Dedifferentiated amniotic fluid mesenchymal stem cell (primary cell): ENCODE data around the gene EBF3.

Source experiments
- DNase-seq: peaks from one replicate; pipeline ENCODE4 v3.0.0-alpha.2; 2016; ENCODE audit errors: extremely low spot score

The EBF3 gene

GRCh38 chr10:129959544-129960480 lies 4.3 kb downstream of the EBF3 start:
- no peak for DNase-seq

GRCh38 chr10:129958629-129959543 lies 5.2 kb downstream of the EBF3 start:
- DNase-seq = no peak

- DNase-seq = no peak
Observed at GRCh38 chr10:129958148-129958628, 5.9 kb downstream of the EBF3 start.

GRCh38 chr10:129956876-129957673 lies 7.0 kb downstream of the EBF3 start:
- DNase-seq = no peak

- DNase-seq = no peak
Observed at GRCh38 chr10:129956286-129956670, 7.8 kb downstream of the EBF3 start.

GRCh38 chr10:129955601-129956285 lies 8.3 kb downstream of the EBF3 start:
- DNase-seq = no peak

GRCh38 chr10:129954492-129955315 lies 9.4 kb downstream of the EBF3 start:
- DNase-seq = no peak

GRCh38 chr10:129953119-129954051 lies 10.7 kb downstream of the EBF3 start:
- no peak for DNase-seq

GRCh38 chr10:129952378-129953118 lies 11.5 kb downstream of the EBF3 start:
- DNase-seq = no peak

GRCh38 chr10:129951970-129952265 lies 12.2 kb downstream of the EBF3 start:
- no peak for DNase-seq

- no peak for DNase-seq
Observed at GRCh38 chr10:129951101-129951969, 12.7 kb downstream of the EBF3 start.

GRCh38 chr10:129950676-129951075 lies 13.4 kb downstream of the EBF3 start:
- DNase-seq = no peak

- peak; percentile 25 for DNase-seq
Observed at GRCh38 chr10:129949891-129950291, 14.2 kb downstream of the EBF3 start.

GRCh38 chr10:129949411-129949810 lies 14.7 kb downstream of the EBF3 start:
- DNase-seq = no peak

- no peak for DNase-seq
Observed at GRCh38 chr10:129946859-129947258, 17.2 kb downstream of the EBF3 start.

GRCh38 chr10:129945941-129946760 lies 17.9 kb downstream of the EBF3 start:
- no peak for DNase-seq

- no peak for DNase-seq
Observed at GRCh38 chr10:129945526-129945925, 18.5 kb downstream of the EBF3 start.
